ENCODE data around the gene ASAP2.
A peak's percentile ranks its signal among the peaks of the same experiment; 100 is the strongest.

The ASAP2 gene

DNA sequence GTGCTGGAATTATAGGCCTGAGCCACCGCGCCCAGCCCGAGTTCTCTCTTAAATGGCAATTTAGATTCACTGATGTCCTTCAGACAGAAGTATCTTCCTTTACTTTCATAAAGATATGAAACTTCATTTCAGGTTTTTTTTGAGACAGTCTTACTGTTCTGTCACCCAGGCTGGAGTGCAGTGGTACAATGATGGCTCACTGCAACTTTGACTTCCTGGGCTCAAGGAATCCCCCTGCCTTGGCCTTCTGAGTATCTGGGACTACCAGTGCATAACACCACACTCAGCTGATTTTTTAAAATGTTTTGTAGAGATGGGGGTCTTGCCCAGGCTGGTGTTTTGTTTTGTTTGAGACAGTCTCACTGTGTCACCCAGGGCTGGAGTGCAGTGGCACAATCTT lies 203.5 kb downstream of the ASAP2 start:
- no peak for DNase-seq

DNA sequence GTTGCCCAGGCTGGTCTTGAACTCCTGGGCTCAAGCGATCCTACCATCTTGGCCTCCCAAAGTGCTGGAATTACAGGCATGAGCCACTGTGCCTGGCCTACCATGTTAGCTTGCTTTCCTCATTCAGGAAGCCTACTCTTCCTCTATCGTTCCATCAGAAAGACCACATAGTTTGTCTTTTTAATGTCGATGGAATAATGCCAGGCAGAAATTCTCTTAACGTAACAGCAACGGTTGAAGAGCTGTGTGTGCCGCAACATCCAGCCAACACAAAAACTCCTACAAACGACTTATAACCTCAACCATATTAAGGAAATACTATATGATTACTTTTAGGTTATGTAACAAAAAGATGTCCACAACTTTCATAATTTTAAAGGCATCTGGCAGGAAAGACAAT lies 206.2 kb downstream of the ASAP2 start:
- no peak for DNase-seq

DNA sequence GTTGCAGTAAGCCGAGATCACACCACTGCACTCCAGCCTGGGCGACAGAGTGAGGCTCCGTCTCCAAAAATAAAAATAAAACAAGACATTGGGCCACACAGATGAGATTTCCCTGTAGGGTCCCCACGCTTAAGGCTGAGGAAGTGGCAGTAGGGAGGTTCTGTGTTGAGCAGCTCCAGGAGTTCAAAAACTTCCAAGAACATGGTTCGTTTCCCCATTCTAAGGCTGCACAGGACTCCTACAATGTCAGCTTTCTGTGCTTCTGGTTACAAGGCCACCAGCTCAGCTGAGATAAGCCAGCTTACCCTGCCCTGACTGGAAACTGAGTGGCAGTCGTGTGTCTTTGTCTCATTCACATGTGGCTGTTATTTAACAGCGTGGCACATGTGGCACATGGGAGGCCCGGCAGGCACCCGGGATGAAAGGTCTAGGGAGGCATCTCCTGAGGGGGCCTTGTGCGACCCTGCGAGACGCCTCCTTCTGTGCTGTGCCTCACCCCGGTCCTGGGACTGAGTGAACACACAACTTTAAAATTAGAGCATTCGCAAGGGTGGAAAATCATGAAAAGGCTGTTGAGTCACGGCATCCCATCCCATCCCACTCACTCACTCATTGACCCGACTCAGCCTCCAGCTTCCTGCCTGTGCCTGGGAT lies 209.0 kb downstream of the ASAP2 start:
- DNase-seq = no peak

DNA sequence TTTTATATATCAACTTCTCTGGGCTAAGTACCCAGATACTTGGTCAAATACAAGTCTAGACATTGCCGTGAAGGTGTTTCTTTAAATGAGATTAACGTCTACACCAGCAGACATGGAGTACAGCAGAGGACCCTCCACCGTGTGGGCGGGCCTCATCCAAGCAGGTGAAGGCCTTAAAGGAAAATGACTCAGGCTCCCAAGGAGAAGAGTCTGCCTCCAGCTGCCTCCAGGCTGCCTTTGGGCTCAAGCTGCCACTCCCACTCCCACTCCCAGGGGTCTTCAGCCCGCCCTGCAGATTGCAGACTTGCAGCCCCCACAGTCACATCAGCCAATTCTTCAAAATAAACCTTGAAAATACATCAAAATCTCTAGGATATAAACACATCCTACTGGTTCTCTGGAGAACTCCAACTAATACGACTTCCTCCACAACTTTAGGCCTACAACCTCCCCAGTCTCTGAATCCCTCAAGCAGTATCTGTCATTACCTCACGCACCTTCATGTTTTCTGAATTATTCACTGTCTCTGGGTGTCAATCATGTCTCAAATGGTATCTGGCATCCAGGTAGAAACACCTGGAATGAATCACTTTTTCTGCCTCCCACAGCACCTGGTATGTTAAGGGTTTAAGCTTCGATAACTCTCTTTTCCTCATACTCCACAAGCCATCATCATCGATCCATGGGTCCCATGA lies 209.8 kb downstream of the ASAP2 start:
- DNase-seq = no peak

DNA sequence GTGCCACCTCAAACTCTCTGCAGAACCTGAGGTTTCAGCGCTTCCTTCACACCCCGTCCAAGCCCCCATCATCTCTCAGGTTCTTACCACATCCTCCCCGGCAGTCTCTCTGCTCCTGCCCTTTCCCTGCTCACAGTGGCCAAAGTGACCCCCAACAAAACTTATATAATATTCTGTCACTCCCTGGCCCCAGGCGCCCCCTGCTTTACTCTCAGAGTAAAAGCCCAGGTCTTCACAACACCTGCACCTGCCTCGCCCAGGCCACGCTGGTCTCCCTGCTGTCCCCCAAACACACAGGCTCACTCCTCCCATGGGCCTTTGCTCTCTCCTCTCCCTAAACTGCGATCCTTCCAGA lies 210.3 kb downstream of the ASAP2 start:
- no peak for DNase-seq

DNA sequence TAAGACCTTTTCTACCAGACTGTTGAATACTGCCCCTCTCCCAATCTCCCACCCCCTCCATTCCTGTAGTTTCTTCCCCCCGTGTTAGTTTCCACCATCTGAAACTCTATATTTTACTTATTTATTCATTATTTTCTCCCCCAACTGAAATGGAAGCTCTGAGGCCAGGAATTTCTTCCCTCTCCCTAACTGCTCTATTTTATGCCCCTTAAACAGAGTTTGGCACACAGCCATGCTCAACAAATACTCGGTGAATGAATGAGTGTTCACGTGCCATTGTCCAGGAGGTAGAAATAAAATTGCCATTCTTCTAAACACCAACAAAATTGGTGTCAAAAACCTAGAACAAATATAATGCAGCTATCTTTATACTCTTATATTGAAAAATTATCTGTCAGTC lies 211.1 kb downstream of the ASAP2 start:
- no peak for DNase-seq

DNA sequence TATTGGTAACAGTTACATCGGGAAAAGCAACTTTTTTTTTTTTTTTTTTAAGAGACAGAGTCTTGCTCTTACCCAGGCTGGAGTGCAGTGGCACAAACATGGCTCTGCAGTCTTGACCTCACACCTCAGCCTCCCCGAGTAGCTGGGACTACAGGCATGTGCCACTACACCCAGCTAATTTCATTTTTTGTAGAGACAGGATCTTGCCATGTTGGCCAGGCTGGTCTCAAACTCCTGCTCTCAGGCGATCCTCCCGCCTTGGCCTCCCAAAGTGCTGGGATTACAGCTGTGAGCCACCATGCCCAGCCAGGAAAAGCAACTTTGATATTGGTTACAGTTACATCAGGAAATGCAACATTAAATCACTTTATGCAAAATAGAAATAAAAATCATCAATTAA lies 212.1 kb downstream of the ASAP2 start:
- no peak for DNase-seq

DNA sequence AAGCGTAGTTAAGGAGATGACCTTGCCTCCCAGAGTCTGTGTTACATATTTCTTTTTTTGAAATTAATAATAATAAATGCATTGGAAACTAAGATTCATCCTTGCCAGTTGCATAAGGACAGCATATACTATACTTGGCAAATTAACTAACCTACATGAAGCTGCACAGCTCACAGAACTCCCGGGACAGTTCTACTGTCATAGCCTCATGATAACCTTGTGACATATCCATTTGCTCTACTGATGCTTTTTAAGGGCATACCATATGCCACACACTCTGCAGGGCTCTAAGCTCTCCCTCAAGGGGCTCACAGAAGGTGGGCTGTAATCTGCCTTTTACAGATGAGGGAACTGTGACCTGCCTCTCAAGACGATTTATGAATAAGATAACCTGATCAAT lies 212.9 kb downstream of the ASAP2 start:
- DNase-seq = no peak

DNA sequence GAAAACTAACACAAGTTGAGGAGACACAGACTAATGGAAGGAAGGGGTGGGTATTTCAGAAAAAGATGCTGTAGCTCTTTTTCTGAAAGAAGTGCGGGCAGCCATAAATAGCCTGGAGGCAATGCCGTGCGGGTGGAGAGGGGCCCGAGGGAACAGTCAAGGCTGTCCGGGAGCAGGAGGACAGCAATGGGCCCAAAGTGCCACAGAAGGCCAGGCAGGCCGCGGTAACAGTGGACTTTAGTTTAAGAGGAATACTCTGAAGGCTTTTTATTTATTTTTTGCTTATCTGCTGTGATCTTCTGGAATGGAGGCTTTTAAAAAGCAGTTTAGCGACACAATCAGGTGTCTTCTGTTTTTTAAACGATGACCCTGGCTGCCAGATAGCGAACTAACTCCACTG lies 213.9 kb downstream of the ASAP2 start:
- no peak for DNase-seq

DNA sequence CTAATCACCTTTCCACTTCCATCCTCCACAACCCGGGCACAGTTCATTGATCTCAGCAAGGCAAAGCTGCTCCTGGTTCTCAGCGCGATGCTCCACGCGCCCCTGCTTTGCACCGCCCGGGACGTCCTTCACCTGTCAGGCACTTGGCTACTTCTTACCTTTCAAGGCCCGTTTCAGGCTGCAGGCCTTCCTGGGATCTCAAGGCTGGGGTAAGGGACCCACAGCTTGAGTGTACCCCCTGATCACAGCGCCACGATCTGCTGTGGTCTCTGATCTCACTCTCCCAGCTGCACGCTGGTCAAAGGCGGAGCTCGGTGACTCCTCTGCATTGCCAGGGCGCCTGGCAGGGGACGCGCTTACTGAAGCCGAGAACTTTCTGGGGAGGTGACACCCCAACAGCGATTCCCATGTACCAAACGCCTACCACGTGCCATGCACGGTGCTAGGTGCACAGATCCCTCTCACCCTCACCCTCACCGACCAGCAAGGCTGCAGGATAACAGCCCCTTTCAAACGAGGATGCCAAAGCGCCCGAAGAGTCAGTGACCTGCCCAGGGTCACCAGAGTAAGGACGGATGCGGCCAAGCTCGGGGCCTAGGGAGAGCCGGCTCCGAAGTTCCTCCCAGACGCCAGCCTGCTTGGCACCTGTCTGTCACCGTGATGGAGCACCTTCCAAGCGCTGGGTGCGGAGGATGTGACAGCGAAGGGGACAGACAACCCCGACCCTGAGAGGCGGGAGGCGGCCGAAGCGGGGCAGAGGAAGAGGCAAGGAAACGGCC lies 215.9 kb downstream of the ASAP2 start:
- DNase-seq = peak; percentile 56

DNA sequence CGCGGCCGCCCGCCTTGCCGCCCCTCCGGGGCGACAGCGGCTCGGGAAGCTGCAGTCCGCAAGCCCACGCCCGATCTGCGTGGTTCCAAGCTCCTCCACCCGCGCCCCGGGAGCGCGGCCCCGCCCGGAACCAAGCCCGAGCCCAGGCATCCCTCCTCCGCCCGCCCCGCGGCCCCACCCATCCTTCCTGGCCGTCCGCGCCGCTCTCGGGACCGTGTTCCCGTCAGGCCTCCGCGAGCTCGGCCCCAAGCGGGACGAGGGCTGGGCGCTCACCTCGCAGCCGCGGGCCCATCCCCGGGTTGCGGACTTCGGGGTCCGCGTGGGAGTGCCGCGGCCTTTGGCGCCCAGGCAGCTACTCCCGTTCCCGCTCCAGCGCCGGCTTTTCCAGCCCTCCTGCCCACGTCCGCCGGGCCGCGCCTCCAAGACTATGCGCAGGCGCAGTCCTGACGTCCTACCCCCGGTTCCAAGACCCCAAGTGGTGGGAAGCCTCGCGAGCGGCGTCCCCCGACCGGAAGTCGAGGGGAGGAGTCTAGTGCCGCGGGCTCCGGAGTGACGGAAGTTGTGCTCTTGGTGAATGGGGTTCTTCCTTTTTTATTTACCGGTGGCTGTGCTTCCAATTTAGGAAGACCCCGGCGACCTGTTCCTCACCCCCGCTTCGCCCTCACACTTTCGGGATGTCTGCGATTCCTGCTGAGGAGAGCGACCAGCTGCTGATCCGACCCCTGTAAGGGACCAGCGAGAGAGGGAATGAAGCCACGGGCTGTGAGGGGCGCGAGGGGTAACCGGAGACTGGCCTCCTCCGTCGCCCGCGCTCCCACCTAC lies 216.7 kb downstream of the ASAP2 start, which contains the start of the genes CPSF3 and ITGB1BP1:
Gene CPSF3, plus strand, starts transcription at position 555 of the 822 bp plus-strand sequence. Its CDS starts 120 bp downstream, at position 675.
Gene ITGB1BP1, minus strand, starts transcription at position 429 of the 822 bp plus-strand sequence. CDS start 4,831 bp downstream, outside the sequence.
- DNase-seq = peak; percentile 99

DNA sequence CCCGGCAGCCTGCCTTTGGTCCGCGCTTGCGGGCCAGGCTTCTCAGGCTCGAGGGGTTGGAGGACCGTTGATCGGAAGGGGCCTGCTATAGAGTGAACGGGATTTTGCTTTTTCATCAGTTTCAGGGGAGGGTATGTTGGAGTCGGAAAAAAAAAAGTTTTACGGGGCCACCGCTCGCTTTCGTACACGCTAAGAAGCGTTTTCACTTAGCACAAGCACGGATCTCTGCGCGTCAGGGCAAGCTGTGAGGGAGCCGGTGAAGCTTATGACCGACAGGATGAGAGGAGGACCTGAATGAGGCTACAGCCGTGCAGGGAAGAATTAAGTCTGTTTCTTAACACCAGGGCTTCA lies 217.3 kb downstream of the ASAP2 start:
- DNase-seq = no peak

DNA sequence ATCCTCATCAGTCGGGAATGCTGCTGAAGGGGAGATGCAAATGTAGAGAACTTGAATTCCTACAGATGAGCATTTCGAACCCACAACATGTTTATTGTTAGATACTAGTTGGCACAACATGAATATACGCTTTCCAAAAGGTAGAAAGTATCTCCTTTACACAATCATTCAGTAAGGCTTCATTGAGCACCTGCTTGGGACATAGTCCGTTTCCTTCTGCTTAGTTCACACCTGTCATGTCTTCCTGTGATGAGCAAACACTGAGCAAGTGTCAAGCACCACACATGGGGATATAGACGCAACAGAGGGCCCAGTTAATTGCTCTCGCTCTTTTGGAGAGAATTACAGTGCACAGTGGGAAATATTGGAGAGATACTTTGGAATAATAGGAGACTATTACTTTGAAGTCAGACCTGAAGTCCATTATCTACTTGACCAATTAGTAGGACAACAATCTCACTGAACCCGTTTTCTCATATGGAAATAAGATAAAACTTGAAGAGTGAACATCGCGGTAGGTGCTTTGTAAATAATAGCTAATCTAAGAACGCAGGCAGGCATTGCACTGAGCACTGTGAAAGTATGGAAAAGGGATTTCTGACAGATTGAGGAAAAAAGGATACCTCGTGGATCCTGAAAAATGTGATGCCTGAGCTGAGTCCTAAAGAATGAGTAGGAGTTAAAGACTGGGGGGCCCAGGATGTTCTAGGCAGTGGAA lies 218.0 kb downstream of the ASAP2 start:
- DNase-seq = no peak

DNA sequence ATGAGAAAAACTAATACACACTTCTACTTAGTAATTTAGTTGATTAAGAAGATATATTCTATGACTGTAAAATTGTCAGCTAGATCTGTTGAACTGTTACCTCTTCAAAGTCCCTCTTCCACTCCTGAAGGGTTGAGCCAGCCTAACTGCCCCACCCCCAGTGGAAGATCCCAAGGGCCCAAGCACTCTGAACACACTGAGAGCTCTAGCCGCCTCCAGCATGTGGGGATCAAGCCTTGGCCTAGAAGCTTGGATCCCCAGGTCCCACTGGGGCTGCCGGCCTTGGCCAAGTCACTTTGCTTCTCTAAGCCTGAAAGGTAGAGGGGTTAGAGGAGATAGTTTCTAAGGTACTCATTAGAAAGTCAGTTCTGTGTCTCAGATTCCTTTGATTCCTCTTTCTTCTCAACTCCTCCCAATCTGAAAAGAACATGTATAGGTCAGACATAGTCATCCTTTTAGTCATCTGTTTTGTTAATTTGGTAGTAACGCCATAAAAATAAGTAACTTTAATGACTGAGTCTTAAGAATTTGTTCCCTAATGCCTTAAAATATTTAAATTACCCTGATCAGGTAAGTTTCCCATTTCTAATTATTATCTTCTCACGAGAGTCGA lies 222.5 kb downstream of the ASAP2 start:
- DNase-seq = no peak

DNA sequence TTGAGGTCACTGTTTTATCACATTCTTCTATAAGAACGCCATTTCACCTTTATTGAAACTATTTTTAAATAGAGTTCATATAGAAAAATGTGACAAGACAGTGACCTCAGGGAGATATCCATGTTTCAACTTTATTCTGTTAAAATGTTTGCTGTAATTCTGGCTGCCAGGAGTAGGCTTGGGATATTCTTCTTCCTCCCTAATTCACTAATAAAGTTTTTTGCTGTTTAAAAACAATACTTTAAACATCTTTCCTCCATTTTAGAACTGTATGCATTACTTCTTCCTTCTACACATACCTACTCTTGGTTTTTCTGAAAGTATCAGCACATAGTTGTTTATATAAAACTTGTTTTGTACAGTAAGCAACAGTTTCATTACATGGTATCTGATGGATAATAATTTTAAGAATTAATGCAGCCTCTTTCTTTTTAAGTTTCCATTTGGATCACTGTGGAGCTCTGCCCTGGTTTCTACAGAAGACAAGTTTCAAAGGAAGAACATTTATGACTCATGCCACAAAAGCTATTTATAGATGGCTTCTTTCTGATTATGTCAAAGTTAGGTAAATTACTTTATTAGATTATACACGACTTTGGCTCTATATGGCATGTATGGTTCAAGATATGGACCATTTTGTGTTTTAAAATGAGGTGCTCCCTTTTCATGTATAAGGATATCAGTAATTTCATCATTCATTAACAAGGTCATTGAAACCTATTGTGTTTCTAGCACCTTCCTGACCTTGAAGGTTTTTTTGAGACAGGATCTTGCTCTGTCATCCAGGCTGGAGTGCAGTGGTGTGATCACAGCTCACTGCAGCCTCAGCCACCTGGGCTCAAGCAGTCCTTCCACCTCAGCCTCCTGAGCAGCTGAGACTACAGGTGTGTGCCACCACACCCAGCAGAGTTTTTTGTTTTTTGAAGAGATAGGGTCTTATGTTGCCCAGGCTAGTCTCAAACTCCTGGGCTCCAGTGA lies 224.0 kb downstream of the ASAP2 start:
- no peak for DNase-seq

DNA sequence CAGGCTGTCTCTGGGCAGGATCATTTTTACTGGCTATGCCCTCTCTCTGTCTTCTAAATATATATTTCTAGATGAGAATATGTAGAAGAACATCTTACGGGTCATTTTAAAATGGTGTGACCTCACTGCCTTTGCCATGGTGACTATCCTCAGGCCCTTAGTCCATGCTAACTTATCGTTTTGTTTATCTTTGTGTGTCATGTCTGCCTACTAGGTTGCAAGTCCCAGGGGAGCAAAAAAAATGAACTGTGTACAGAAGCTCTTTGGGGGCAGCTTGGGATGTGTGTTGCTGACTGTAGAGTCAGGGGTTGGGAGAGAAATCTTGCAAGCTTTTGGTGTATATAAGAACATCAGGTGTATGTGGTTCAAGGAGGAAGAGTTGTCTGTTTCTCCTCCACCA lies 227.9 kb downstream of the ASAP2 start:
- no peak for DNase-seq

DNA sequence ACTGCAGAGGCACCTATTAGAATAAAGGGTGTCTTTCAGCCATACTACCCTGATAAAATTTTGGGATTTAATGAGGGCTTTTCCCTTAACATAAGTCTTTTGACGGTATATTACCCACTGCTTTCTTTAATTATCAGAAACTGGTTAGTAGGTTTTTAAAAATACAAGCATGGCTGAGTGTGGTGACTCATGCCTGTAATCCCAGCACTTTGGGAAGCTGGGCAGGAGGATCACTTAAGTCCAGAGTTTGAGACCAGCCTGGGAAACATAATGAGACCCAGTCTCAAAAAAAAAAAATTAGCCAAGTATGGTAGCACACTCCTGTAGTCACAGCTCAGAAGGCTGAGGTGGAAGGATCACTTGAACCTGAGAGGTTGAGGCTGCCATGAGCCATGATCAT lies 232.9 kb downstream of the ASAP2 start:
- no peak for DNase-seq

DNA sequence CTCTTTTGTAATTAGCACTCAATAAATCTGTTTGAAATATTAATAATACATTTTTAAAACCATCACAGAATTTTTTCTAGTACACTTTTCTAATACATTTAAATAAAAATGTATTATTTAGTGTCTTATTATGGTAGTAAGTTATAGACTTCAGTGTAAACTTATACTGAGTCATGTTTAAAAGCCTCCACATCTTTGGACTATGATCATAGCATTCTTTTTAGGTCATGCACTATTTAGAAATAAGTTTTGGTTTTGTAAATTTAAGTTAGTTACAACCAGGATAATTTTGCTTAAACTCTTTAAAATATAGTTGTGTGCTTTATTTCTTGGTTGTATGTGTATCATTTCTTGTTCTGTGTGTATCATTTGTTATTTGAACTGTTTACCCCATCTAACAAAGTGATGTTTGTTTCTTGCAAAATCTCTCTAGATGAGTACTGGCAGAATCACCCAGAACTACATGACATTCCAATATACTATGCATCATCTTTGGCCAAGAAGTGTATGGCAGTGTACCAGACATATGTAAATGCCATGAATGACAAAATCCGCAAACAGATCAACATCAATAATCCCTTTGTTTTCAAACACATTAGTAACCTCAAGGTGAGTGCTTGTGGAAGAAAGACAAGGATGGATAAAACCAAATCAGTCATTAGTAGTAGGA lies 233.6 kb downstream of the ASAP2 start:
- DNase-seq = no peak

DNA sequence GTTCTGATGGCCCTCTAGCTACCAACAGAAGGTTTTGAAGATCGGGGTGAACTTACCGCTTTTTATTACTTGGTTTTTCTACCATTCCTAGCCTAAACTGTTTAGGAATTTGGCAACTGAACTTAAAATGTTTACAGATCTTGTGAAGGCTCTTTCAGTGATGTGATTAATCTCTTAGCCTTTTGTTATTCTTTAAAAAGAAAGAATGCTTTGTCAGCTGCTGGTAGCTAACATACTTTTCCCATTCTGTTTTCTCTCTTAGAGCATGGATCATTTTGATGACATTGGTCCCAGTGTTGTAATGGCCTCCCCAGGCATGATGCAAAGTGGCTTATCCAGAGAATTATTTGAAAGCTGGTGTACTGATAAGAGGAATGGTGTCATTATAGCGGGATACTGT lies 234.9 kb downstream of the ASAP2 start:
- no peak for DNase-seq

DNA sequence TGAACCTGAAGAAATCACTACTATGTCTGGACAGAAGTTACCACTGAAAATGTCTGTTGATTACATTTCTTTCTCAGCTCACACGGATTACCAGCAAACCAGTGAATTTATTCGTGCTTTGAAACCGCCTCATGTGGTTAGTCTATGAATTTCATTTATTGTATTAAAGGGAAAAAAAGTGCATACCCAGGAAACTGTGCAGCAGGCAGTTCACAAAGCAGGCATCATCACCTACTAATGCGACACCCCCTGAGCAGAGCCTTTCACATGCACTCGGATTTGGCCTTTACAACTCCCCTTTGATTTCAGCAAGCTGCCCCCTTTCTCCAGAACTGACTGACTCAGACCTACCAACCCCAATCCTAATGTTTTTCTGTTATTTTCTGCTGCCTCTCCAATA lies 236.9 kb downstream of the ASAP2 start:
- no peak for DNase-seq

Data from femur (tissue), 1 donor.